Measurements from ENCODE around the gene GTF2H2C.
"Not testable (repeated sequence)": the region's sequence is repeated elsewhere in the genome, so short reads cannot be mapped to it uniquely, and the experiment has no call there.

GTF2H2C gene

DNA sequence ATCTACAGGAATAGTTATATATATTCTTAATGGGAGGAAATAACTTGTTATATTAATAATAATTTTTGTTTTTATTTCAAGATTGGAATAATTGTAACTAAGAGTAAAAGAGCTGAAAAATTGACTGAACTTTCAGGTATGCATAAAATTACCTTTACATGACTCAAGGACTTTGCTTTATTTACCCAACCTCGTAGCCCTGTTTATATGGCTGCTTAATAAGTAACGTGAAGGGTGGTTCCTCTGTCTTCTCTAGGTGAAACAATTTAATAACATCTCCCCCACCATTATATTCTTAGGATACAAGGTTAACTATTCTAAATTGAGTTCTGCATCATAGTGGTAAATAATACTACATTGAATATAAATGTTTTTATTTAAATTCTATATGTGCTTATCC, 8.1 kb downstream of the GTF2H2C start:
- not testable (repeated sequence) for DNase-seq

DNA sequence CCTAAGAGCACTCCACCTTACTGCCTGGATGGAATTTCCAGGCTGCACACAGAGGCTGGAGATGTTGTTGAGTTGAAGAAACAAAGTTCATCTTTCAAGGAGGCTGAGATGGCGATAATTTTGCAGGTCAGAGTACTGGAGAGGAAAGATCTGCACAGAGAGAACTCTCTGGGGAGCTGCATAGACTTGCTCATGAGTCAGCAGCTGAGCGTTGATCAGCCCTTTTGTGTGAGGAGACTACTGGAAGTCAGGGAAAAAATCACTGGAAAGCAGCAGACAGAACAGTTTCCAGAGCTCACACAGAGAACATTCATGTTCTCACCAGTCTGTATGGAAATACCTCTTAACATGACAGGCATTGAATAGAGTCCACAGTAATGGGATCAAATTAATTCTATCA, 23.4 kb downstream of the GTF2H2C start:
- not testable (repeated sequence) for DNase-seq

DNA sequence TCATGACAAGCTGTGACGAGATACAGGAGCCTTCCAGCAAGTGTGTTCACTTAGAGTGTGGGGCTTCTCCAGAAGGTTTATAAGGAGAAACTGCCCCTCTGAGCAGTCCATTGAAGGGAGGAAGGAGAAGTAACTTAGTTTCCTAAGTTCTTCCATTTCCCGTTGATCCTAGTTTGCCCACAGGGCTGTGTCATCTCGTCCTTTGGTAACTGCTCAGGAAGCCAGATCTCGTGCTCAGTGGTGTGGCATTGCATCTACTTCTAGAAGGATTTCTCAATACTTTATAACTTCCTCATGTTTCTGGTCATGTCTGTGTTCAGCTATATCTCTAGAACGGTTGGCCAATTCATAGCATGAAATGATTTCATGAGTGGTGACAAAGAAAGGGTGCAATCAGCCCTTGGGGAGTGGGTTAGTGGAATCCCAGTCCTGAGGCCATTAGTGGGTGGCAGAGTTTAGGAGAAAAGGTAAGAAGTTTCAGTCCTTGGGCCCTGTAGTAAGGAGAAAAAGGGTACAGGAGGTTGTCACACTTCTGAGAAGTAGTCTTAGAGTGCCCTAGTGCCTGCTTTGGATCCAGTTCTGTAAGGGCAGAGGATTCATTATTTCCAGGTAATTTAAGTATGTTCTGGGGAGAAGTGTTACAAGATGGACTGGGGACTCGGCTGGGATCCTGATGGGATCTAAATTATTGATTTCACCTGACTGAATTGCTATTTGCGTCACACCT, 36.3 kb downstream of the GTF2H2C start:
- DNase-seq: not testable (repeated sequence)

DNA sequence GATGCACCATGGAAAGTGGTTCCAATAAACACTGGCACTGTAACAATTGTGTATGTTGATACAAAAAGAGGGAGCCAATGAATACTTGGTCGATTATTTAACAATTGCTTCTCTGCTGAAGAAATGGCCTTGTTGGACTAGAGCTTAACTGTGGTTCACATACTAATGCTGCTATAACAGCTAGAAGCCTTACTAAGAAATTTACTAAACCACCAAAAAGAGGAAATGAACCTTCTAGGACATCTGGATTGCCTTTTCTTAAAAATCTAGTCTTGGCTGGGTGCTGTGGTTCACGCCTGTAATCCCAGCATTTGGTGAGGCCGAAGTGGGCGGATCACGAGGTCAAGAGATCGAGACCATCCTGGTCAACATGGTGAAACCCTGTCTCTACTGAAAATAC, 42.0 kb downstream of the GTF2H2C start:
- not testable (repeated sequence) for DNase-seq

DNA sequence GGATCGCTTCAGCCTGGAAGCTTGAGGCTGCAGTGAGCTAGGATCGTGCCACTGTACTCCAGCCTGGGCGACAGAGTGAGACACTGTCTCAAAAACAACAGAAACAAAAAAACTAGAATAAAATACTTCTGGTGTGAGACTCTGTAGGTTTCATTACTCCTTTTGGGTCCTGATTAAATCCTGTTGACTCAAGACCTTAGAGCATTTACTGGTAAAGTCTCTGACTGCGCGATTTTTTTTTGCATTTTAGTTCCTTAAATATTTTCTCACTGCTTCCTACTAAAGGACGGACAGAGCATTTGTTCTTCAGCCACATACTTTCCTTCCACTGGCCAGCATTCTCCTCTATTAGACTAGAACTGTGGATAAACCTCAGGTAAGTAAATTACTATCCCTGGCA, 46.8 kb downstream of the GTF2H2C start:
- not testable (repeated sequence) for DNase-seq

DNA sequence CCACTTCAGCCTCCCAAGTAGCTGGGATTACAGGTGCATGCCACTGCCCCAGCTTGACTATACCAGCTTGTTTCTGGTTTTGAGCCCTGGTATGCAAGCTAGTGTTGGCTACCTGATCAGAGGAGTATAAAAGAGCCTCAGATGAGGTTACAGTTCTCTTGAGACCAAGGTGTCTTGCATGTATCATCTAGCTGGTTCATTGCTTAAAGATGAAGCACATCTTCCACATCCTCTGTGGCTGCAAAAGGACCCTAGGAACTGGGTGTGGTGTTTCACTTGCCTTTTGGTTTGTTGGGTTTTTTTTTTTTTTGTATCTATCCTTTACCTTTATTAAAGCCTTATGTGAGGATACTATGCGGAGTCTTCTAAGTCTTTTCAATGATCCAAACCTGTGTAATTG, 47.8 kb downstream of the GTF2H2C start:
- not testable (repeated sequence) for DNase-seq

DNA sequence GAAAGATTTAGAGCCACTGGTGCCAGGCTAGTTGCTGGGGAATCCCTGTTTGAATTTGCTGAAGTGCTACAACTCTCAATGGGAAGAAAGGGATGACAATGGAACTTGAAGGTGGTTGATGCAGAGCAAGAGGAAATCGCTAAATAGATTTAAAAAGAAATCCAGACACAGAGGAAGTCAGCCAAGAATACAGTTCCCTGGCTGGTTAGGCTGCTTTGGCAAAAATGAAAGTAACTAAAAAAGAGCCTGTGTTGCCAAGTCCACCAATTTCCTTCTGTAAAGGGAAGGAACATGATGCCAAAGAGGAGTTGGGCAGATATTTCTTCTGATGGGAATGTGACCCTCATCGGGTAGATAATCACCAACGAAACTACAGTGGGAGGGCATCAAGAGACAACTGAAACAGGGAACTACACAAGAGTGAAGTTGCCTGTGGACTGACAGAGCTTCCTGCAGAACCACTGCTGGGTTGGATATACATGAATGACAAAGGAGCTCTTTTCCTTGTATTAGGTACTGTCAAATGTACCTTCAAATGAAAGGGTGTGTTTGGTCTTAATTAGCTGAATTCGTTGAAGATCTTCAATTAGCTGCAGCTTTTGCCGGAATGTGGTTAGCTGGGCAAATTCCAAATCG, 49.0 kb downstream of the GTF2H2C start:
- DNase-seq: not testable (repeated sequence)

DNA sequence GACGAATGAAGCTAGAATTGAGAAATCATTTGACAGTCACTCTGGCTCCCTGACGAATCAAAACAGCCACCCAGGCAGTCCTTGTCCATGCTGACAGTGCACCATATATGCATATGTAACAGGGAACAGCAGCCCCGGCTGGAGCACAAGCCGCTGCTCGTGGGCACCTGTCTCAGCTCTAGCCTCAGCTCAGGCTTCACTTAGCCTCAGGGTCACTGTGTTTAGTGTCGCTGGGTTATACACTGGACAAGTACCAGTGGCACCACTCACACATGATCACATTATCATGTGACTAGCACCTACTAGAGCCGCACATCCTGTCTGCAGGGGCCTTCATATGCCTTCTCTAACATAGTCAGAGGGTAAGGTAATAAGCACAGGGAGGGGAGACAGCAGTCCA, 54.9 kb downstream of the GTF2H2C start:
- not testable (repeated sequence) for DNase-seq

DNA sequence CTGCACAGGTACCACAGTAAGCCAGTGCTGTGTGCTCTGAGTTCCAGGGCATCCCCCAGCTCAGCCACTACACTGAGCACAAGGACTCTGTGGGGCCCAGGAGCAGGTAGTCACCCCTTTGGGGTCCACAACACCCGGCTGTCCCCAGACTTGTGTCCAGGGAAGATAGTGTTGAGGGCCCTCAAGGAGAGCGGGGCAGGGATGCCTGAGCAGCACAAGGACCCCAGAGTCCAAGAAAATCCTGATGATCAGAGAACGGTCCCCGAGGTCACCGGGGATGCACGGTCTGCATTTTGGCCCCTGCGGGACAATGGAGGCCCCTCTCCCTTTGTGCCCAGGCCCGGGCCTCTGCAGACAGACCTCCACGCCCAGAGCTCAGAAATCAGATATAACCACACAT, 71.9 kb downstream of the GTF2H2C start:
- not testable (repeated sequence) for DNase-seq

Data from activated T-cell treated with anti-CD3 and anti-CD28 coated beads, Interleukin-2, amount 50 U/mL, for 48 hours (primary cell).